Kidney glomerular epithelial cell (primary cell): ENCODE measurements around the gene REXO1.

Experiments
- DNase-seq: peaks from one replicate; lab custom pipeline; 2025; lab: John Stamatoyannopoulos, UW

Gene REXO1

DNA sequence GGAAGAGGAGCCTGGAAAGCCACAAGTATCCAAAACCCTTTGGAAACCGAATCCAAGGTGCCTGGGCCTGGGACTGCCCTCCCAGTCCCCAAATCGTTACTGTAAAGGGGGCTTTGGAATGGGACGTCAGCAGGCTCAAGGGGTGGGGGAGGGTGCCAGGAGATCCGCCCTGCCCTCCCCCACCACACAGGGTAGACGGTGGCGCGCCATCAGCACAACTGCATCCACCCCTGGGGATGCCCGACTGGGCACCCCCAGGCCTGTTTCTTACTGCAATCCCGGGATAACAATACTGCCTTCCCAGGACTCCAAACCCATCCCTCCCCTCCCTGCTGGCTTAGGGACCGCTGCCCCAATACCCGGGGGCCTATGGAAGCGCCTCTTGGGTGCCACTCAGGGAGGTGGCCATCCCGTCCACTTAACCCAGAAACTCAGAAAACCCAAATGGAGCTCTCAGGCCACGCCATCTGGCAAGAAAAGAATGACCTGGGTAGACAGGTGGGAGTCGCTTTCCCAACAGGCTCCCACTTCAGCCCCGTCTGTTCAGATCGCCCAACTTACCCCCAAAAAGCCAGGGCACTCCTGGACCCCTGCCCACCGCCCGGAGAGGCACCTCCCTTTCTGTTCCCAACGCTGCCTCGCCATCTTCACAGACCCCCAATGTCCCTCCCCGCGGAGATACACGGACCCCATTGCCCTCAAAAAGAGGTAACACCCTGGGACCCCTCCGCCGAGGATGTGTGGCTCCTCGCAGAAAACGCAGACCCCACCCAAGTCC, 12.7 kb upstream of the REXO1 start:
- no peak for DNase-seq

DNA sequence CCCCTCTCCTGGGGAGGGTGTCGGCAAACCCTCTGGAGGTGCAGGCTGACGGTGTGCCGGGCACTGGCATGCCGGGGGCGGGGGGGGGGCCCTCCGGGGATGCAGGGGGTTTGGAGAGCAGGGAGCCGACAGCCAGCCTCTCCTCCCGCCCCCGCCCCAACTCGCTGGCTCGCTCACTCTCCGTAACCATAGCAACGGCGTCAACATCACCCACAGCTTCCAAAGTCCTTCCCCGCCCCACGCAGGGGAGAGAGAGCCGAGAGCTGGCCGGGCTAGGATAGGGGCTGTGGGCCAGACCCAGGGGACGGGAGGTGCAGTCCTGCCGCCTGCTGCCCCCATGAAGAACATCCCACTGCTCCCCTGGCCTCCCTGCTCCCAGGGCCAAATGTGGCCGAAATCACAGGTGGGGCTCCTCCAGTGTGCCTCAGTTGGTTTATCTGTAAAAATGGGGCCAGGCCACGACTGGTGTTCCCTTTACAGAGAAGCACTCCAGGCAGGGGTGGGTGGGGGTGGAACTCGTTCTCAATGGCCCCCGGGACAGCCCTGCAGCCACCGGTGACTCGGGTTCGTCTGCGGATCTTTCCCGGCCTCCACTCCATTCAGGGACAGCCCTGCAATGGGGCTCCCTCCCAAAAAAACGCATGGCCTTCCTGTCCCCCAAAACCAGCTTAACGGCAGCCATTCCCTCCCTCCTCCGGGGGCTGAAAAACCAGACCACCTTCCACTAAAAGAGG, 11.9 kb upstream of the REXO1 start:
- DNase-seq = peak; percentile 40

DNA sequence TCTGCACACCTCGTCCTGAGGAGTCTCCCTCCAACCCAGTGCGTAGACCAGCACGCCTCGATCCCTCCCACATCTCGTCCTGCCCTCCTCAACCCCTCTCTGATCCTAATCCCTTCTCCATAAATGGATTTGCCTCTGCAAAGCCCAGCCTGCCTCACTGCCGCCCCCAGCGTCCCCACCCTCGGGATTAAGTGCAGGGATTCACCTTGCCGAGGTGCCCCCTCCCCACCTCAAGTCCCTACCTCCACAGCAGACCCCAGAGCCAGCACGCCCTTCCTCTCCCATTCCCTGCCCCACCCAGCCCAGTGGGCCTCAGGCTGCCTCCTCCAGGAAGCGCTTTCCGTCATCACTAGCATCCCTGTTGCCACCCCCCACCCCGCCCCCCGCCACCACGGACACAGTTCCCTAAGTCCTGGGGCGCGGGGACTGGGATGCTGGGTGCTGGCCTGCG, 11.1 kb upstream of the REXO1 start:
- DNase-seq = no peak

DNA sequence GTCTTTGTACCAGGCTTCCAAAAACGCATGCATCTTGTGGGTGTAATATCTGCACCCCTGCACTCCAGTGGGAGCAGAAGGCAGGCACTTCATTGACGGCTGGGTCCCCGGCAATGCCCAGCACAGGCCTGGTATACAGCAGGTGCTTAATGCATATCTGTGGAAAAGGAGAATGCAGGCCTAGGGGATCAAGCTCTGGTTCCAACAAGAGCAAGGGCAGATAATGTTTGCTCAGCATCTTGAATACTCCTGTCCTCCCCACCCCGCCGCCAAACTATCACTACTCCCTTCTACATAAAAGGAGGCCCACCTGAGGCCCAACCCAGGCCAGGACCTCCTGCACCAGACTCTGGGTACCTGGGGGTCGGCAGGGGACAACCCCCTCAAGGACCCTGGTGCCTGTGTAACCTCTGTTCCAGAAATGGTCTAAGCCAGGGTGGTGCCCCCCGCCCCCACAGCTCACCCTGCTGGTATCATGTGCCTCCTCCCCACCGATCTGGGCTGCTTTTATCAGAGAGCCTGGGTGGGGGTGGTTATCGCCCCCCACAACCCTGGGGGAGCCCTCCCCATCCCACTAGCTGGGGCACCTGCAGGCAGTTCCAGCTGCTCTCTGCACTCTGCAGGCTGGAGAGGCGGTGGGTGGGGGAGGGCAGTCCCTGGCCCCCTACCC, 10.3 kb upstream of the REXO1 start:
- DNase-seq = no peak

DNA sequence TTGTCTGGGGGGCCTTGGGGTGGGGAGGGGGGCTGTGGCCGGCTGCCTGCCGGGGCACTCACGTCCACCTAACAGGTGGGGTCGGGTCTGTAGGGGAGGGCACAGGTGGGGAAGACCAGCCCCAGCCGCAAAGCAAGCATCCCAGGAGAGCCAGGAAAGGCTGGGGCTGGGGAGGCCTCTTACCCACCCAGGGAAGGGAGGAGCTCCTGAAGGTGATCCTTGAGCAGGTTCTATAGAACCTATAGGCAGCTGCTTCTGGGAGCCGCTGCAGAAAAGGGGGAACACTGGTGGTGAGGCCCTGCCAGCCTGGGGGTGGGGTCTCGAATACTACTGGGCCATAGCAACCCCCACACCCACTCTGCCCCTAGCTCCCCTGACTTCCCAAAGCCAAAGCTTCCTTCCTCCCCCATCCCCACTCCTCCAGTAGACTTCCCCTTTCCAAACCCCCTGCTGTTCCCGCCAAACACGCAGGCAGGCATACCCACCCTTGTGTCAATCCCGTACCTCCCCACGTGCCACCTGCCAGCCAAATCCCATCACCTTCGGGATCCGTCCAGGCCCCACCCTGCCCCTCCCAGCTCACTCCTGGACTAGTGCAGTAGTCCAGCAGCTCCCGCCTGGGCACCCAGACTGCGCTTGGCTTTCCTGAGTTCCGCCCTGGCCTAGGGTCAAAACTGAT, 9.5 kb upstream of the REXO1 start:
- DNase-seq = no peak

DNA sequence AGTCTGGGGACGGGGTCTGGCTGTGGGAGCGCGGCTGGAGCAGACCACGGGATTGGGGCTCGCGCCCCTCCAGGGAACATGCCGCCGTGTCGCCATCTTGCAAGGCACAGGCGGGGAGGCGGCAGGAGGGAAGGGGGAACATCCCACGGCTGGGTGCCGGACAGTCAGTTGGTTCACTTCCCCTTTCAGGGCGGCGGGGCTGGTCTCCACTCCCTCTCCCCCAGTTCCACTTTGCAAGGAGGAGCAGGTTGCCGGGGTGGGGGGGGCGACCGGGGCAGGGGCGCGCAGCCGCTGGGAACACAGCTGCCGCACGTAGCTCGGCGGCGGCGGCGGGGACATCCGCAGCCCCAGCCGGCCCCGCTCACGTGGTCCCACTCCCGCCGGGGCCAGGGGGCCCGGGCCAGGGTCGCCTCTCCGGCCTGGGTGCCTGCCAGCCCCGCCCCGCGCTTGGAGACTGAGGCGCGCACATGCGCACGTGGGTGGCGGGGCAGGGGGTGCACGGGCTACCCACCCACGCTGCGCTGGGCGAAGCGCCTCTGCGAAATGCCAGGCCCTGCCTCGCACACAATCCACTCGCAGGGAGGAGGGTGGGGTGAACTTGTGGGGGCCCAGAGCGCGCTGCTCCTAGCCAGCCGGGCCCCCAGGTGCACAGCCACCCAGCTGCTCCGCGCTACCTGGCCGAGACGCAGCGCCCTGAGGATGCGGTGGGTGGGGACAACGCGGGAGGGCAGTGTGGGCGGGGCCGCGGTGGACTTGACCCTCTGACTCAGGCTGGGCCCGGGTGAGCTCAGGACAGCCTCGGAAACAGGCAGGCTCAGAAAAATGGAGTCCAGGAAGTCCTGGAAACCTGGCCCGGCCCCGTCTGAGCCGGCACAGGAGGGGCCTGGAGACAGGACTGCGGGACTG, 8.7 kb upstream of the REXO1 start:
- DNase-seq = peak; percentile 65

DNA sequence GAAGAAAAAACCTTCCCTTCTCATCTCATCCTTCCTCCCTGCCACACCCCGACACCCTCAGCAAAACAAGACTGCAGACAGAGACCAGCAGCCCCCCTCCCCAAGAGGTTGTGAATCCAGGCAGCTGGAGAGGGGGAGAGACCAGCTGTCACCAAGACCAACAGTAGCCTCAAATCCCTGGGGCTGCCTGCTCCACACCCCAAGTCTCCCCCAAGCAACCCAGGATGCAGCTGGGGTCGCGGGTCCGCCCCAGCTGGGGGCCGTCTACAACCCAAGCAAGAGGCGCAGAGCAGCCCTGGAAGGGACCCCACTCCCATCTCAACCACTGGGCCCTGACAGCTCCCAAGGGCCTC, 8.0 kb upstream of the REXO1 start:
- DNase-seq = no peak

DNA sequence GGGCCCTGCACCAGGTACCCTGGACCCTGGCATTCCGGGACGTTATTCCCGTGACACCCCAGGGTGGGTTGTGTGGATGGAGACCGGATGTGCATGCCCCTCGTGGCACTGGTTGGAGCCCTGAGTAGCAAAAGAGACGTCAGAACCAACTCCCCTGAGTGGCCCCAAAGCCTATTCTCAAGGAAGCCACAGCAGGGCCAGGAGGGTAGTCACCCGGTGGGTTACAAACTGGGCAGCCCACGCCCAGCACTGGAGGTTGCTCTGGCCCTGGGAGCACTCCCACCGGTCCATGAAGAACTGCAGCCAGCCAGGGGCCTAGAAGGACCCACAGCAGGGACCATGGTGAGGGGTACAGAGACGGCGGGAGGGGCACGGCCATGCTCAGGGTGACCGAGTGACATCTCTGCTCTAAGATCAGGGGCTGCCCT, 7.6 kb upstream of the REXO1 start:
- no peak for DNase-seq

DNA sequence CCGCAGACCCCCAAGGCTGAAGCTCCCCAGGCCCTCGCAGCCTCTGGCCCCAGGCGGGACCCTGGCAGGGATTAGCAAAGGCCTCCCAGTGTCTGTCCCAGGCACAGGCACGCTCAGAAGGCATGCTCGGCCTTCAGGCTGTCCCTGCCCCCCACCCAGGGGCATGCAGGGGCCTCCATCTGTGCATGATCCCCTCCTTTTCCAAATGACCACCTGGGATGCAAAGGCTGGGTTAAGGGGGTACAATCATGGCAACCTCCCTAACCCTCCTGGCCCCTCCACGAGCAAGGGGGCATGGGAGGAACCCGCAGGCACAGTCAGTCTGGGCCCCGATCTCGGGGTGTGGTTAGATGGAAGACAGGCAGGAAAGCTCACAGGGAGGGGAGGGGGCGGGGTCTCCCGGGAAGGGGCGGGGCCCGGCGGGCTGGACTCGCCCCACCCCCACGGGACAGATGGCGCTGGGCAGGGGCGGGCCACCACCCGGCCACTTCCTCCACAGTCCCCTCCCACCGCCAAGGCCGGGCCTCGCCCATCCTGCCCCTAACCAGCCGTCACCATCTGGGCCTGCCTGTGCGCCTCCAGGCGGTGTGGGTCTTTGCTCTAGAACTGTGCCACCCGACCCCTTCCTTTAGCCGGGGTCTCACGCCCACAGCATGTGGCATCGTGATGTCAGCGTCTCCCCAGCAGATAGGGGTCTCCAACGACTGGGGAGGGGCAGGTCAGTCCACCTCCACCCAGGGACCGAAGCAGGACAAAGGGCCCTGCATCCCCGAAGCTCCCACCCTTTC, 7.0 kb upstream of the REXO1 start:
- DNase-seq = no peak

DNA sequence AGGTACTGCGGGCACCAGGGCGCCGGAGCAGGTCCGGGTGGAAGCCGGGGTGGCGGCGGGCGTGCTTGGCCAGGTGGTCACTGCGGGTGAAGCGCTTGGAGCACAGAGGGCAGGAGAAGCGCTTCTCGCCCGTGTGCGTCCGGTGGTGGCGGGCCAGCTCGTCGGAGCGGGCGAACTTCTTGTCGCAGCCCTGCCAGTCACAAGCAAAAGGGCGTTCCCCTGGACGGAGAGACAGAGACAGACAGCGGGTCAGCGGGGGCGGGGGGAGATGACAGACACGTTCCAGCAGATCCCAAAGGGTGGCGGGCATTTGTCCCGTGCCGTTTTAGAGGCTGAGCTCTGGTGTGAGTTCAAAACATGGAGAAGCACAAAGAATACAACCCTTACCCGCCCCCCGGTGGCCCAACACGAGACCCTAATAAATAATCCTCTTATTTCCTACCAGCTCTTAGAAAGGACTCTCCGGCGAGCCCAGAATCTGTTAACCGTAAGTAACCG, 6.3 kb upstream of the REXO1 start:
- DNase-seq = no peak

DNA sequence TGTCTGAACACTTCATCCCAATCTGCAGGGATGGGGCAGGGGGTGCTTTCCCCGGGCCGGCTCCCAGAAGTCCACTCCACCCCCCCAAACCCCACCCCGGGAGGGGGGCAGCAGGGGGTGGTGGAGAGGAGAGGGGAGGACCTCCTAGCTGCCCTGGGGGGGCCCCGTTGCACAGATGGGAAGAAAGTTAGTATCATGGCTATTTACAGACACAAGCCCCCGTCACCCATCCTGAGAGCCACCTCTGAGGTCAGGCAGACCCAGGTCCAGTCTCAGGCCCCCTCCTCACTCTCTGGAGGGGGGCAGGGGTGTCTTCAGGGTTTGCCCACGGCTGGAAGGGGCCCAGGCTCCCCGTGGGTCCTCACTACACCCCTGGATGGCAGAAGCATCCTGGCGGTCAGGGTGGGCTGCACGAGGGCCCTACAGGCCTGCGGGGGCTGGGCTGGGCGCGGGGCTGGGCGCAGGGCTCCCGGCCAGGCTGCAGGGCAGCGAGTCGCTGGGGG, 5.8 kb upstream of the REXO1 start:
- DNase-seq = no peak

DNA sequence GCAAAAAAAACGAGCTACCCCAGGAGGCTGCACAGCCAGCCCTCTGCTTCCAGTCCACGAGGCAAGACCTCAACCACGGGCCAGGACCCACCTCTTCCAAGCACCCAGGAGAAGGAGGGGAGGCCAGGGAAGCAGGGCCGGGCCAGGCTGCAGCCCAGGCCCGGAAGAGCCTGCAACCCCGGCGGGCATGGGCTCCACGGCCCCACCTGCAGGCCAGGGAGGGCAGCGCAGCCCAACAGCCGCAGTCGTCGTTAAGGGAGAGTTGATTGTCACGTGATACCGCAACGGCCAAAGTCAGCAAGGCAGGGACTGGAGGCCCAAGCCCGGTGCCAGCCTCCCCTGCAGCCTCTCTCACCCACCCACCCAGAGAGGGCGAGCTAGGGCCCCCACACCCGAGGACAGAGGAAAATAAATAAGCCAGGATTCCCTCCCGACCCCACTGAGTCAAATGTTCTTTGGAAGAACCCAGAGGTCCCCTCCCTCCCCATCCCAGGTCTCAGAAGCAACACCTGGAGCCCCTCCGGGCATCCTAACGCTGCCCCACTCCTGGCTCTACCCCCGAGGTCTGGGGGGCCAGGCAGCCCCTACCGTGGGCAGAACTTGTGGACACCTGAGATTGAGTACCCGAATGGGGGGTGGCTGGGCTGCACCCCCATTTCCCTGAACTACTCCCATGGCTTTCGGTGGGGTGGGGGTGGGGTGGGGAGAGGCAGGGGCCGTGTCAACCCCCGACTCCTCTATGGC, 5.2 kb upstream of the REXO1 start:
- DNase-seq = peak; percentile 16

DNA sequence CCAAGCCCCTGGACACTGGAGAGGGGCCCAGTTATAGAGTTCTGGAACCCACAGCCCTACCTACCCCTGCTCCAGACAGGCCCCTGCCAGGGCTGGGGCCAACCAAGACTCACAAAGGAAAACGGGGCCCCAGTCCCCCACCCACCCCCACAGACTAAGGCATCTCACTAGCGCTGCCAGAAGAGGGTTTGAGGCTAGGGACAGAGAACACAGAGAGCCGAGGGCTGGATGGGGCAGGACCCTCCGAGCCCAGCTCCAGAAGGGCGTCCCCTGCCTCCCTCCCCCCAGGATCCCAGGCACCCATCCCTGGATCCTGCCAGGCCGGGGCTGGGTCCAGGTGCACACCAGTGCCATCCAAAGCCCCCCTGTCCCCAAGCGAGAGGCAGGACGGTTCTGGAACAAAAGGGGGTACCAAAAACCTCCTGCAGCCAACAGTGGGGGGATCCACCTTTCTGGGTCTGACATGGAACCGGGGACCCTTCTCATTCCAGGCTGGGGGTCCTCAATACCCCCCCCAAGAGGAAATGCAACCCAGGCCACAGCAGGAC, 4.4 kb upstream of the REXO1 start:
- DNase-seq = no peak

DNA sequence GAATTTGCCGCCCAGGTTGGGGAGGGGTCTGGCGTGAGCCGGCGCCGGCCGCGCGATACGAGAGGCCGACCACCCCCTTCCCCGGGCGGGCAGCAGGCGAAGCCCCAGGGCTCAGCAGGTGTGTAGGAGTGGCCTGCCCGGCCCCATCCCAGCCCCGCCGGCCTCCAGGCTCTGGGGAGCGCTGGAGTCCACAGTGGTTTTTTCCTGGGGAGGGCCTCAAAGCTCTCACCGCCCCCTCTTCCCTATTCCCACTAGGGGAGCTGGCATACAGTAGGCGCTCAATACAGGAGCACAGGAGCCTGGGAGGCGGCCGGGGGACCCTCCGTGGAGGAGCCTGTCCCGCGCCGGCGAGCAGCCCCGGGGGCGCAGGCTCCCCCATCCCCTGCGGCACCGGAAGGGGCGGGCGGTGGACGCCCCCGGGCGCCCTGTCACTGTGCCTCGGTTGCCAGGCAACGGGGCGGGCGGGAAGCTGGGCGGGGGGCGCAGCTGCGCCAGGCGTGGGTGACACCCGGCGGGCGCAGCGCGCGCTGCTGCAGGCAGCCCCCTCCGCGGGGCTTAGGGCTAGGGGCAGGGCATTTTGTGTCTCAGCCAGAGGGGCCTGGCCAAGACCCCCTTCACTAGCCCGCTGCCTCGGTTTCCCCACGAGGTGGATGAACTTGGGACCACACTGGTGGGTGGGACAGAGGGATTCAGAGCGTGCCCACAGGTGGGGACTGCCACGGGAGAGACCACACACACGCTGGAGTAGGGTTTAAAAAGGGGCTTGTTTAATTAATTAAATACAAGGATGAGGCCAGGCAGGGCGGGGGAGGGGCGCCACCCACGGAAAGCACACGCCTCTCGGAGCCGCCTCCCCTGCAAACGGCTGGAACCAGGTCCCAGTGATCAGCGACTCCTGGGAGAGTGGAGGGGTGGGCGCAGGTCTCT, 3.6 kb upstream of the REXO1 start:
- no peak for DNase-seq

DNA sequence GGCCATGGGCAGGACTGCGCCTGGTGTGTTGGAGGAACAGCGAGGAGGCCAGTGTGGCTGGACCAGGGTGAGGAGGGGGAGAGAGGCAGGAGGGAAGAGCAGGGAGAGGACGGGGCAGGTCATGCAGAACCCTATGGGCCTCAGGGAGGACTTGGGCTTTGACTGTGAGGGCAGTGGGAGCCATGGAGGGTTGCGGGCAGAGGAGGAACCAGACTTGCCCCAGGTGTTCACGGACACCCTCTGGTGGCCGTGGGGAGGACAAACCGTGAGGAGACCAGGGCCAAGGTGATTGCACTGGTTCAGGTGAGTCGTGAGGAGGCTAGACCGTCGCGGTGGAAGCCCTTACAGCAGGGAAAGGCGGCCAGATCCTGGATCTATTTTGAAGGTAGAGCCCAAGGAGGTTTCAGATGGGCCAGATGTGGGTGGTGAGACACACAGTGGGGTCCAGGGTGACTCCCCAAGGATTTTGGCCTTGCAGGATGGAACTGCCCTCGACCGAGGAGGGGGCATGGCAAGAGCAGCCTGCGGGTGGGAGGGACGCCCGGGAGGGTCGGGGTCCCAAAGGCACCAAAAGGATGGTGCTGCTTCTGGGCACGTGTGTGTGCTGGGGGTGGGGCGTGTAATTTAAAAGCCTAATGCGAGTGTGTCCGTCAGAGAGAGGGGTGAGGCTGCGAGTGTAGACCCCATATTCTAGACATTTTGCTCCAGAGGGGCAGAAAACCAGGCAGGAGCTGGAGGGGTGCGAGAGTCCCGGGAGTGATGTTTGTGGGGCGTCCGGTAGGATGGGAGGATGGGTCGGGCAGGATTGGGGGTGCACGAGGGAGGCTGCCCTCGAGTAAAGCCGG, 2.7 kb upstream of the REXO1 start:
- no peak for DNase-seq

DNA sequence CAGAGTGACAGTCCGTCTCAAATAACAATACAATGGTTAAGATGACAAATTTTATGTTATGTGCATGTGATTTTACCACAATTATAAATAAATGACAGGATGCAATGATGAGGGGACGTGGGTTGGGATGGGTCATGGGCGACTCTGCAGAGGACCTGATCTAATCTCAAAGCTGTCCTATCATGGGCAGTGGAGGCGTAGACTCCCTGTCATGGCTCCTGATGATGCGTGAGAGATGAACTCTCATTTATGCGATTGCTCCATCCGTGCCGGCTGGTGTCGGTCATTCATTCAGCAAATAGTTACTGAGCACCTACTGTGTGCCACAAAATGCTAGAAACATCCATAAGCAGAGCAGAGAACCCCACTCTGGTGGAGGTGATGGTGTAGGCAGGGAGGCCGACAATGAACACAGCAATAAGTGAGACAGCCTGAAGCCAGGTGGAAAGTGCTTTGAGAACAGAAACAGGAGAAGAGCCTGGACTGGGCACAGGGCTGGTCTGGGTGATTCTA, 1.7 kb upstream of the REXO1 start:
- no peak for DNase-seq

DNA sequence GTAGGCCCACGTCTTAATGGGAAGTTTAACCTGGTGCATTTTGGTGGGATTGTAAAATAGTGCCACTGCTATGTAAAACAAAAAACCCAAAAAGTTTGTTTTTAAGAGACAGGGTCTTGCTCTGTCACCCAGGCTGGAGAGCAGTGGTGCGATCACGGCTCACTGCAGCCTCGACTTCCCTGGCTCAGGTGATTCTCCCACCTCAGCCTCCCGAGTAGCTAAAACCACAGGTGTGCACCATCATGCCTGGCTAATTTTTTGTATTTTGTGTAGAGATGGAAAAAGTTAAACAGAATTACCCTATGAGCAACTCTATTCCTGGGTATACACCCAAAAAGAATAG, 820 bp upstream of the REXO1 start:
- DNase-seq = no peak
